B cell (primary cell): ENCODE measurements around the gene GLIS1.

Source experiments
- EZH2 ChIP-seq: IDR thresholded peaks from 2 replicates; pipeline ENCODE4 v1.6.1; 2012; ENCODE audit warnings: borderline replicate concordance, low read depth, mild to moderate bottlenecking, moderate library complexity, low read length; ENCODE audit not compliant: insufficient read depth, poor library complexity, severe bottlenecking
- TF ChIP-seq, protein P1 (sequence below): fragments of 200-600 bp; IDR thresholded peaks from one replicate; pipeline ENCODE4 v1.8.0; 2022; ENCODE audit warnings: antibody characterized with exemption, mild to moderate bottlenecking

DNA sequence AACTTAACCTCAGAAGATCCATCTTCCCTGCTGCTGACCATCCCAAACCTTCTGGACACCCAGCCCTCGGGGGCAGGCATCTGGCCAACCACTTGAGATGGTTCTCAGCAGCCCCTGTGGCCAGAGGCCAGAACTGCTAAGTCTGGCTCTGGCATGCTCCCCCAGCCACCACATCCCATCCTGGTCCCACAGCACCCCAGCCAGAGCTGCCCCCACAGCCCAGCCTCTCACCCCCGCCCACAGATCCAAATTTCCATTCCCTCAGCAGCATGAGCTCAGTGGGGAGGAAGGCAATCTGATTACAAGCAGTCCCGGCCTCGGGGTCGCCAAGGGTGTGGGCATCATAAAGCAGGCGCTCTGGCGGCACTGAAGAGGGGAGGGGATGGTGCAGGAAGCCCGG lies 45.6 kb downstream of the GLIS1 start:
- TF ChIP-seq, protein P1, sequence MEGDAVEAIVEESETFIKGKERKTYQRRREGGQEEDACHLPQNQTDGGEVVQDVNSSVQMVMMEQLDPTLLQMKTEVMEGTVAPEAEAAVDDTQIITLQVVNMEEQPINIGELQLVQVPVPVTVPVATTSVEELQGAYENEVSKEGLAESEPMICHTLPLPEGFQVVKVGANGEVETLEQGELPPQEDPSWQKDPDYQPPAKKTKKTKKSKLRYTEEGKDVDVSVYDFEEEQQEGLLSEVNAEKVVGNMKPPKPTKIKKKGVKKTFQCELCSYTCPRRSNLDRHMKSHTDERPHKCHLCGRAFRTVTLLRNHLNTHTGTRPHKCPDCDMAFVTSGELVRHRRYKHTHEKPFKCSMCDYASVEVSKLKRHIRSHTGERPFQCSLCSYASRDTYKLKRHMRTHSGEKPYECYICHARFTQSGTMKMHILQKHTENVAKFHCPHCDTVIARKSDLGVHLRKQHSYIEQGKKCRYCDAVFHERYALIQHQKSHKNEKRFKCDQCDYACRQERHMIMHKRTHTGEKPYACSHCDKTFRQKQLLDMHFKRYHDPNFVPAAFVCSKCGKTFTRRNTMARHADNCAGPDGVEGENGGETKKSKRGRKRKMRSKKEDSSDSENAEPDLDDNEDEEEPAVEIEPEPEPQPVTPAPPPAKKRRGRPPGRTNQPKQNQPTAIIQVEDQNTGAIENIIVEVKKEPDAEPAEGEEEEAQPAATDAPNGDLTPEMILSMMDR: no peak
- no peak for TF ChIP-seq EZH2
